ENCODE data around the gene IL1RAP.
"Not testable (repeated sequence)": the region's sequence is repeated elsewhere in the genome, so short reads cannot be mapped to it uniquely, and the experiment has no call there.

The IL1RAP gene

DNA sequence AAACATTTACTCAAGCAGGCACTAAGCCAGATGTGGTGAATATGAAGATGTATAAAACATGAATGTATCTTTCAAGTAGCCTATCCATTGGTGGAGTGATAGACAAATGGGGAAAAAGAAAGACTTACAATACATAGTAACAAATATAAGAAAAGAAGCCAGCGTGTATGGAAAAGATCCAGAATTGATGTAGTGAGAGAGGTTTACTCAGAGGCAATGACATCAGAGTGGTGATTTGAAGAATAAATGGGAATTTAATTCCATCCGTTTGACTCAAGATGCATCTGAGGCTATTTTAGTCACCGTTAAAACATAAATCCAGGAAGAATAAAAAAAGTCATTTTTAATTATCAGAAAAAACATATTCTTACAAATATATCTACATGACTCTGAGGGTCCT is 162.6 kb downstream of the IL1RAP start:
- TF ChIP-seq, protein P1, sequence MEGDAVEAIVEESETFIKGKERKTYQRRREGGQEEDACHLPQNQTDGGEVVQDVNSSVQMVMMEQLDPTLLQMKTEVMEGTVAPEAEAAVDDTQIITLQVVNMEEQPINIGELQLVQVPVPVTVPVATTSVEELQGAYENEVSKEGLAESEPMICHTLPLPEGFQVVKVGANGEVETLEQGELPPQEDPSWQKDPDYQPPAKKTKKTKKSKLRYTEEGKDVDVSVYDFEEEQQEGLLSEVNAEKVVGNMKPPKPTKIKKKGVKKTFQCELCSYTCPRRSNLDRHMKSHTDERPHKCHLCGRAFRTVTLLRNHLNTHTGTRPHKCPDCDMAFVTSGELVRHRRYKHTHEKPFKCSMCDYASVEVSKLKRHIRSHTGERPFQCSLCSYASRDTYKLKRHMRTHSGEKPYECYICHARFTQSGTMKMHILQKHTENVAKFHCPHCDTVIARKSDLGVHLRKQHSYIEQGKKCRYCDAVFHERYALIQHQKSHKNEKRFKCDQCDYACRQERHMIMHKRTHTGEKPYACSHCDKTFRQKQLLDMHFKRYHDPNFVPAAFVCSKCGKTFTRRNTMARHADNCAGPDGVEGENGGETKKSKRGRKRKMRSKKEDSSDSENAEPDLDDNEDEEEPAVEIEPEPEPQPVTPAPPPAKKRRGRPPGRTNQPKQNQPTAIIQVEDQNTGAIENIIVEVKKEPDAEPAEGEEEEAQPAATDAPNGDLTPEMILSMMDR (IDR thresholded peaks at IDR 0.05; ENCODE audit: low read depth, low read length, missing control alignments) = no peak
- H3K27ac ChIP-seq = no peak overlapping the region
- H3K4me3 ChIP-seq (ENCODE audit: low read depth, low read length) = no peak overlapping the region
- no peaks in the 10 kb centered on the region for H3K36me3 ChIP-seq (replicated peaks)
- H3K27me3 ChIP-seq (replicated peaks) = no peaks in the 10 kb centered on the region
- in situ Hi-C loops (cut with HindIII; ENCODE audit: low pct_ligation_motif_present, low sequenced_read_pairs) = loop anchor here (25.0 kb wide), 1 partner anchor 714 kb away; no protein-coding TSS in a partner anchor
- DNase-seq = no peak

DNA sequence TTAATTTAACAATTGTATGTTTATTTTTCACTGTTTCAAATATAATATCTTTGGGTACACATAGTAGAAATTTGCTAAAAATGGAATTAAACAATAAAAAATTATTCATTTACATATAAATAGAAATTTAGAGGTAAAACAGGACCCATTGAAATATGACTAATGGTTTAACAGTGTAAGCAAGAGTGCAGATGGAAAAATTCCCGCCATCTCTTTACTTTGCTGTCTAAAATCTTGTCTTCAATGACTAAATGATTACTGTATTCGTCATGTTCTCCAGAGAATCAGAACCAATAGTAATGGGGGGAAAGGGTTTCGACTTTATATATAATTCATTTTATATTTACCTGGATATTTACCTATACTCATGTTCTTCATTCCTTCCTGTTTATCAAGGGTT is 163.1 kb downstream of the IL1RAP start:
- Histone ChIP-seq H3K36me3 (replicated peaks) (no peaks in the 10 kb centered on the region), H3K27ac (no peak overlapping the region), H3K4me3 (ENCODE audit: low read depth, low read length) (no peak overlapping the region), H3K27me3 (replicated peaks) (no peaks in the 10 kb centered on the region)
- TF ChIP-seq, protein P1 (IDR thresholded peaks at IDR 0.05; ENCODE audit: low read depth, low read length, missing control alignments) = no peak
- DNase-seq = no peak
- in situ Hi-C loops (cut with HindIII; ENCODE audit: low pct_ligation_motif_present, low sequenced_read_pairs) = loop anchor here (25.0 kb wide), 1 partner anchor 715 kb away; no protein-coding TSS in a partner anchor

DNA sequence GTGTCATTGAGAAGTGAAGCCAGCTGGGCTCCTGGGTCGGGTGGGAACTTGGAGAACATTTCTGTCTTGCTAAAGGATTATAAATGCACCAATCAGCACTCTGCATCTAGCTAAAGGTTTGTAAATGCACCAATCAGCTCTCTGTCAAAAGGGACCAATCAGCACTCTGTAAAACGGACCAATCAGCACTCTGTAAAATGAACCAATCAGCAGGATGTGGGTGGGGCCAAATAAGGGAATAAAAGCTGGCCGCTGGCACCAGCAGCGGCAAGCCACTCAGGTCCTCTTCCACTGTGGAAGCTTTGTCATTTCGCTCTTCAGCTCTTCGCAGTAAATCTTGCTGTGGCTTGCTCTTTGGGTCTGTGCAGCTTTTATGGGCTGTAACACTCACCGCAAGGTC is 164.0 kb downstream of the IL1RAP start:
- not testable (repeated sequence) for DNase-seq; H3K27ac ChIP-seq; H3K36me3 ChIP-seq (replicated peaks); H3K27me3 ChIP-seq (replicated peaks); H3K4me3 ChIP-seq (ENCODE audit: low read depth, low read length)
- in situ Hi-C loops (cut with HindIII; ENCODE audit: low pct_ligation_motif_present, low sequenced_read_pairs) = loop anchor here (25.0 kb wide), 1 partner anchor 716 kb away; no protein-coding TSS in a partner anchor

DNA sequence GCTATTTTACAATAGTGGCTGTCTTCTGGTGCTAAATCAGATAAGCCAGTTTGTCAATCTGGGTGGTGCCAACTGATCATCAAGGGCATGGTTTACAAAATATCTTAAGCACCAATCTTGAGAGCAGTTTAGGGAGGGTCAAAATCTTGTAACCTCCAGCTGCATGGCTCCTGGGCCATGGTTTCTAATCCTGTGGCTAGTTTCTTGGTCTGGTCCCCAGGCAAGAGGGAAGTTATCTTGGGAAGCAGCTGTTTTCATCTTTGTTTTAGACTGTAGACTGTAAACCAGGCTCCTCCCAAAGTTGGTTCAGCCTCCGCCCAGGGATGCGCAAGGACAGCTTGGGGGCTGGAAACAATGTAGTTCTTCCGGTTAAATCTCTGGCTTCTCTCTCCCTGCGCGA is 166.8 kb downstream of the IL1RAP start:
- TF ChIP-seq, protein P1 (IDR thresholded peaks at IDR 0.05; ENCODE audit: low read depth, low read length, missing control alignments) = no peak
- no peak overlapping the region for H3K4me3 ChIP-seq (ENCODE audit: low read depth, low read length)
- in situ Hi-C loops (cut with HindIII; ENCODE audit: low pct_ligation_motif_present, low sequenced_read_pairs) = loop anchor here (25.0 kb wide), 1 partner anchor 718 kb away; no protein-coding TSS in a partner anchor

DNA sequence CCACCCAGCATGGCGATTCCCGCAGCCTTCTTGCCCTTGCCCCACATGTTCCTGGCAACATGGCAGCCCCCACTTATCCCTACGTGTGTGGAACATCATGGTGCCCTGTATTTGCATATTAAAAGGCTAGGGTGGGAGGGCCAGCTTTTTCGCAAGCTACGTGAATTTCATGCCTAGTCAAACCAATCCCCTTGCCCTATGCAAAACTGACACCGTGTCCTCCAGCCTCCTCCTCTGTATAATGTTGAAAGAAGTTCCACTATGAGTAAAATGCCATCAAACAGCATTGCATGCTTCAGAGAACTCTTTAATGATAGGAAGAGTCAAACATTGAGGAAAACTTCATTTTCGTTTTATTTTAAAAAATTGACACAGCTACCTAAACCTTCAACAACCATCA is 170.9 kb downstream of the IL1RAP start:
- H3K36me3 ChIP-seq (replicated peaks) = no peaks in the 10 kb centered on the region
- TF ChIP-seq, protein P1 (IDR thresholded peaks at IDR 0.05; ENCODE audit: low read depth, low read length, missing control alignments) = no peak

More for the DNA sequence above, 166.8 kb downstream of the IL1RAP start:
- Histone ChIP-seq H3K27ac (no peak overlapping the region), H3K27me3 (replicated peaks) (no peaks in the 10 kb centered on the region), H3K36me3 (replicated peaks) (no peaks in the 10 kb centered on the region)
- DNase-seq = no peak

DNA sequence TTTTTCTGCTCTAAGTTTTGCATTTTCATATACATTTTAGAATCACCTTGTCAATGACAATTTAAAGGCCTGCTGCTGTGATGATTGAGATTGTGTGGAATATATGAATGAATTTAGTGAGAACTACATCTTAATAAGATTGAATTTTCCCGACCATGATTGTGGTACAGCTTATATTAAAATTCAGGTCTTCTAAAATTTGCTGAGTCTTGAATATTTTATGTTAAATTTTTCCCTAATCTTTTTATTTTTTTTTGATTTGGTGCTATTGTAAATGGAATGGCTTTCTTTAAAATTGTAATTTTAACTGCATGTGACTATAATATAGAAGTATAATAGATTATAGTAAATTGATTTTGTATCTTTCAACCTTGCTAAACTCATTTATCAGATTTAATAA is 172.1 kb downstream of the IL1RAP start:
- Histone ChIP-seq H3K4me3 (ENCODE audit: low read depth, low read length) (no peak overlapping the region), H3K27ac (no peak overlapping the region), H3K27me3 (replicated peaks) (no peaks in the 10 kb centered on the region), H3K36me3 (replicated peaks) (no peaks in the 10 kb centered on the region)
- DNase-seq = no peak
- TF ChIP-seq, protein P1 (IDR thresholded peaks at IDR 0.05; ENCODE audit: low read depth, low read length, missing control alignments) = no peak
- in situ Hi-C loops (cut with HindIII; ENCODE audit: low pct_ligation_motif_present, low sequenced_read_pairs) = loop anchor here (25.0 kb wide), 1 partner anchor 724 kb away; no protein-coding TSS in a partner anchor

More for the DNA sequence above, 170.9 kb downstream of the IL1RAP start:
- in situ Hi-C loops (cut with HindIII; ENCODE audit: low pct_ligation_motif_present, low sequenced_read_pairs) = loop anchor here (25.0 kb wide), 1 partner anchor 722 kb away; no protein-coding TSS in a partner anchor
- no peaks in the 10 kb centered on the region for H3K27me3 ChIP-seq (replicated peaks)
- H3K4me3 ChIP-seq (ENCODE audit: low read depth, low read length) = no peak overlapping the region
- no peak overlapping the region for H3K27ac ChIP-seq
- no peak for DNase-seq

Measured in brain microvascular endothelial cell (primary cell).